ENCODE data around the gene ADARB2.
"Not testable (repeated sequence)": the region's sequence is repeated elsewhere in the genome, so short reads cannot be mapped to it uniquely, and the experiment has no call there.

The ADARB2 gene

GRCh38 chr10:1327759-1328158 is 409.6 kb downstream of the ADARB2 start:
- DNase-seq: no peak

- DNase-seq: not testable (repeated sequence)
Observed at GRCh38 chr10:1326514-1326913, 410.8 kb downstream of the ADARB2 start.

DNA sequence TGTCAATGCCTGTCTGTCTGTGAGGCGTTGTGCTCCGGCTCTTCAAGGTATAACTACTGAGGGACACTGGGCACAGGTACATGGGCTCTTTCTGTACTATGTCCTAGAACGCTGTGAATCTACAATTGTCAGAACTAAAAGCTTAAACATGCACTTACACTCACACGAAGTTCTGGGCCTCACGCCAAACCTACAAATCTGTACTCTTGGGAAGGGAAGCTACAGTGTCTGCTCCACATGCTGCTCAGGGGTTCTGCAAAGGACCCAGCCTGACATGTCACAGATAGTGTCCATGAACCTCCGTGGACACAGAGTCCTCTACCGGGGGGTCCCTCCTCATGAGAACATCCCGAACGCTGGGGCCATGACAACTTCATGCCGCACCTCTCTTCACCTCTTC is 412.4 kb downstream of the ADARB2 start:
- no peak for DNase-seq

GRCh38 chr10:1323951-1324350 is 413.4 kb downstream of the ADARB2 start:
- no peak for DNase-seq

- no peak for DNase-seq
Observed at GRCh38 chr10:1320739-1321320, 416.5 kb downstream of the ADARB2 start.

- DNase-seq: no peak
Observed at GRCh38 chr10:1316809-1317143, 420.5 kb downstream of the ADARB2 start.

DNA sequence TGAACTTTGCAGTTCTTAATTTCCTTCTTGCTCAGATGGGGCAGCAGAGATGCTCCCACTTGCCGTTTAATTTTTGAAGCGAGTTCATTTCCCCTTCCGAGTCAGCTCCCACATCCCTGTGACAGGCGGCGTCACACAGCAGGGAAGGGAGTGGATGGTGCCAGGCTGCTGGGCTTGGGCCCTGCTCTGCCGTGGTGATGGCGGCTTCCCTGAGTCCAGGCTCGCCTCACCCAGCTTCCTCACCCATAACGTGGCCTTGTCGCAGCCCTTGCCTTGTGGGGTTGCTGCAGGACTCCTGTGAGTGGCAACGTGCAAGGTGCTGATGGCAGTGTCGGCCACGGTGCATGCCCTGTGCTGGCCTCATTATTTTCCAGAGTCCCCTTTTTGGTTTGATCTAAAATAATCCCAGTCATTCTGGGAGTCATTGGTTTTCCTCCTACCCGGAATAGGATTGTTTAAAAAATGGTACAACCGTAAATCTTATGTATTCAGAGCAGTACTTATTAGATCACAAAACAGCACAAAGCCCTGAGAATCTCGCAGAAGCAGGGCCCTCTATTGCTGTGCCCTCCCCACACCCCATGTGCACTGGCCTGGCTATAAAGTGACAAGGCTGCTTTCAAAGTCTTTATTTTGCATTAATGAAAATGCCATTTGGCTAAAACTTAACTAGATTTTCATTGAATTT is 421.1 kb downstream of the ADARB2 start:
- no peak for DNase-seq

DNA sequence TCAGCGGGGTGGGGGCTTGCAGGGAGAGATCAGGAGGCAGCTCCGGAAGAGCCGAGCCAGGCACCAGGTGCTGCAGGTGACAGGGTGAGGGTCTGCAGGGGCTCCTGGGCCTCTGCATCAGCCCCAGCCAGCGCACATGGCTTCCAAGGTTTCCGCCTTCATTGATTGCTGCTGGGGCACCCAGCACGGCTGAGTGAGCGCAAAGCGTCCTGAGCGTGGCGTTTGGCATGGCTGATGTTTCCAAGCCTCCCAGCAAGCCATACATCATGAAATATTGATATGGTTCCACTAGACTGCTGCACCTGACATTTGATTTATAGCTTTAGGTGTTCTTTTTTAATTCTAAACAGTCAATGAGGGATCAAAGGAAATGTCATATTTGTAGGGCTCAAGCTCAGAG is 422.1 kb downstream of the ADARB2 start:
- no peak for DNase-seq

- no peak for DNase-seq
Observed at GRCh38 chr10:1311726-1312125, 425.6 kb downstream of the ADARB2 start.

DNA sequence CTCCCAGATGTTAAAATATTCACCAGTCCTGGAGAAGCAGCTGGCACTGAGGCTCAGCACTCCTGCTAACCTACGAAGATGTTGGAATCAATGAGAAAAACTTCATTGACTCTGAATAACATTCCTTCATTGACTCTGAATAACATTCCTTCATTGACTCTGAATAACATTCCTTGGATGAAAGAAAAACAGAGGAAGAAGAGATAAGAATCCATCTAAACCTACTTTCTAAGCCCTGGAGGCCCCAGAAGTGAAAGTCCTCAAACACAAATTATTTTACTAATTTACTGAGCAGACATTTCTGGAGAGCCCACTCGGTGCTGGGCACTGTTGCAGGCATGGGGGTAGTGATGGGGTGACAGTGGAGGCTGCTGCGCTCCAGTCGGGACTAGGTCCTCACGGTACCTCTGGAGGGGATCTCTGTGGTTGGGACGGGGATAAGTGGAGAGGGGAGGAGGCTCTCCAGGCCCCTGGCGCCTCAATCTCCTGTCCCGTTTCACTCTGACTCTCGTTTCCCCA is 427.0 kb downstream of the ADARB2 start:
- no peak for DNase-seq

DNA sequence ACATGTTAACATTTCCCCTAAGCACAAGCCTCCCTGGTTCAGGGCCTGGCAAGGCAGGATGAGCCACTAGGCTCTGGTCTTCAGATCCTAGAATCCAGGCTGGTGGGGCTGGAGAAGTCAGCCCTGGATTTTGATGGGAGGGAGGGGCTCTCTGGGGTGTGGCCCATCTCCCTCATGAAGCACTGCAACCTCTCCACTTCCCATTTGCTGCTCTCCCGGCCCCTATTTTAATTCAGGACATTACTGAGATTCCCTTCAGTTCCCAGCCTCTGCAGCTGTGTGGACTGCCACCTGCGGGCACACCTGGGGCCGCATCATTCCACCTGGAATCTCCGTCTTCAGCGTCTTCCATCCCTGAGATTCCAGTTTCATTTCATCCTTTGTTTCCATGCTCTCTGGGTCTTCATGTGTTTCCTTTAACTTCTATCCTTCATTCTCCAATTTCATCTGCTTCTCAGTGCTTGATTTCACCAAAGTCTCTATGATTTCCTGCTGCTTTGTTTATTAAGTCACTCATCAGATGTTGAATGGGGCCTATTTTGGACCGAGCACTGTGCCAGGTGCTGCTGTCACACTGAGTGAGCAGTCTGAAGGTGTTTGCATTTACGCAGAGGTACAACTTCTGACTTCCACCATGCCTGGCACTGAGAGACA is 427.6 kb downstream of the ADARB2 start:
- no peak for DNase-seq

- no peak for DNase-seq
Observed at GRCh38 chr10:1308962-1309616, 428.2 kb downstream of the ADARB2 start.

DNA sequence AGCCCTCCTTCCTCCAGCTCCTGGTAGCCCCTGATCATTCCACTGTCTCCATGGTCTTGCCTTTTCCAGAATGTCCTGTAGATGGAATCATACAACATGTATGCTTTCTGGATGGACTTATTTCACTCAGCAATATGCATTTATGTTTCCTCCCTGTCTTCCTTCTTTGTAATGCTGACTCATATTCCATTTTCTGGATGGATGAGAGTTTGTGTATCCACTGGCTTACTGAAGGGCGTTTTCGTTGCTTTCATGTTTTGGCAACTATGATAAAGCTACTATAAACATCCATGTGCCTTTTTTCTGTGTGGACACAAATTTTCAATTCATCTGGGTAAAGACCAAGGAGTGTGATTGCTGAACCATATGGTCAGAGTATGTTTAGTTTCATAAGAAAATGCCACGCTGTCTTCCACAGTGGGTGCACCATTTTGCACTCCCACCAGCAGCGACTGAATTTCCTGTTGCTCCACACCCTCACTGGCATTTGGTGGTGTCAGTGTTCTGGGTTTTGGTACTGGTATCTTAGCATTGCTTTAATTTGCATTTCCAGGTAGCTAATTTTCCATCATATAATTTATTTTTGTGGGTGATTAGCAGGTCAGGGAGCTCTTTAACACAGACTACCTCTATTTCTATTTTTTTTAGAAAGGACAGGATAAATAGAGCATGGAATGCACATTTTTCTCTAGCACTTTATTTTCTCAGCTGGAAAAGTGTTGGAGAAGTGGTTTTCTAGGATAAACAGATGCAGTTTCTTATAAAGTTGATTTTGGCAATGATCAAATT is 429.0 kb downstream of the ADARB2 start:
- DNase-seq: no peak

GRCh38 chr10:1301143-1301542 is 436.2 kb downstream of the ADARB2 start:
- DNase-seq: no peak

- no peak for DNase-seq
Observed at GRCh38 chr10:1300218-1300617, 437.1 kb downstream of the ADARB2 start.

GRCh38 chr10:1299041-1299726 is 438.1 kb downstream of the ADARB2 start:
- DNase-seq: no peak

GRCh38 chr10:1297566-1298301 is 439.6 kb downstream of the ADARB2 start:
- DNase-seq: no peak

DNA sequence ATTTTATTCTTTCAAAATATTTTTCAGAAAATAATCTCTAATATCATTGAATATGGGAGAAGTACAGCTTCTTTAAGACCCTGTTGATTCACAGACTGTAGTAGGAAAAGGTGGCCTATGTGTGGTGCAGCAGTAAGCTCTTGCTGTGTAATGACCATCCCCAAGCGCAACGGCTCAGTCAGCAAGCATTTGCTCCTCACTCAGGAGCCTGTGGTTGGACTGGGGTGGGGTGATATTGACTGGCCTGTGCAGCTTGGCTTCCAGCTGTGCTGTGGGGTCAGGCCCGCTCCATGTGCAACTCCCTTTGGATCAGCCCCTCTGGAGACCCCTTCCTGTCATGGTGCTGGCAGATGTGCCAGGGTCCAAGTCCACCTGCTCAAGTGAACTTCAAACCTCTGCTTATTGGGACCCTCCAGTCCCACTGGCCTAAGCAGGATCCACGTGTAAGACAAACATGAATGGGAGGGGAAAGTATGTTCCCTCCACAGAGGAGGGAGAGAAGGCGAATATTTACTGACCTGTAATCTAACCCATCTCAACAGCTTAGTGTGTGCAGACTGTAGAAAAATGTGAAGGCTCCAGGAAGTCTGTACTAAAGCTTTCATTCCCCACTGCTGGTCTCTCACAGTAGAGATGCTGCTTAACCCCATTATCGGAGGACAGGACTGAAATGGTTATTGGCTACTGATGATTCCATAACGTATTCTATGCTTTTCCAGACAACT is 441.4 kb downstream of the ADARB2 start:
- peak; percentile 15 for DNase-seq

DNA sequence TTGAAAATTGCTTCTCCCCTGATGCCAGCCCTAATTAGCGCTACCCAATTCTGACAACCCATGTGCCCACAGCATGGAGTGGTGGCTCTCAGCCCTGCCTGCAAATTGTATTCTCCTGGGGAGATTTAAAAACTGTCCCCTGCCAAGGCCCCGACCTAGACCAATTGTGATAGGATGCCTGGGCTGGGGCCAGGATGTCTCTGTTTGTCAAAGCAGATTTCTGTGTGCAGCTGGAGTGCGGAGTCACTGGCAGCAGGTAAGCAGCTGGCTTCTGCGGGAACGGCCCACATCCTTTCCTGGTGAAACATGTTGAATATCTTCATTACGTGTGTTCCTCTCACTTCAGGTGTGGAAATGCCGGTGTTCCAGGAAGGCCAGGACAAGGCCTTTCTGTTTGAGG is 442.6 kb downstream of the ADARB2 start:
- peak; percentile 22 for DNase-seq

DNA sequence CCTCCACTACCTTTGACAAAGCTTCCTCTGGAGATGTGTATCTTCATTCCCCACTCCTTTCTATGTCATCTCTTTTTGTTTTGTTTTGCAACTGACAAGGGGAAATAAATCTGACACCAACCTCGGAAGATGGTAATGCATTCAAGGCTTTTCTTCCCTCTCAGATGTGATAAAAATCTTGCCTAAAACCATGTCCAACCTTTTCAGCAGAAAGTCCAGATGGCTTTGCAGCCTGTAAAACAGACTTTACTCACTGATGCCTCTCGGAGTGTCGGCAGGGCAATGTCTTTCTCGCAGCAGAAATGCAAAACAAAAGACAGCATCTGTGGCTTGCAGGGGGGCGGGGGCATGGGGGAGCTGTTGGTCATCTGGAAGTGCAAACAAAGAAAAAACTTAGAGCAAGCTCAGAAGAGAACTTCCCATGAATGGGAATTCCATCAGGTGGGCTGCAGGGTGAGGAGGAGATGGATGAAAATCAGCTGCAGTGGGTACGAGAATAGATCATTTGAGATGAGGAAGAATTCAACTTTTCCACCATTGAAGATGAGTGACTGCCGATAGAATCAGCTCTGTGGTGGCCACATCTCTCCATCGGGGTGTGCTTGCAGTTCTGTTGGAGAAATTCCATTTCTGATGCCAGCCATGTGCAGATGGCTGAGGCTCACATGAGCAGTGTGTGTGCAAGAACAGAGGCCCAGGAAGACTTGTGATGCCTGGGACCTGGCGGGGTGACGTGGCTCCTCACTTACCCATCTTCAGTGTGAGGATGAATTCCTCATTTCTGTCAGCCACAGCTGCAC is 443.5 kb downstream of the ADARB2 start:
- peak; percentile 8 for DNase-seq

All from activated CD4-positive, CD25-positive, alpha-beta regulatory T cell treated with anti-CD3 and anti-CD28 coated beads, Interleukin-2, amount 50 U/mL, for 72 hours (primary cell).